GM19438 (cell line): ENCODE data around the gene HPF1.
"Not testable (repeated sequence)": the region's sequence is repeated elsewhere in the genome, so short reads cannot be mapped to it uniquely, and the experiment has no call there.

Experiments used
- ATAC-seq: cut with Tn5 transposase; IDR thresholded peaks from one replicate; pipeline ENCODE4 v1.9.1; 2021; ENCODE audit warnings: low read depth; ENCODE audit not compliant: unreplicated experiment

The HPF1 gene

DNA sequence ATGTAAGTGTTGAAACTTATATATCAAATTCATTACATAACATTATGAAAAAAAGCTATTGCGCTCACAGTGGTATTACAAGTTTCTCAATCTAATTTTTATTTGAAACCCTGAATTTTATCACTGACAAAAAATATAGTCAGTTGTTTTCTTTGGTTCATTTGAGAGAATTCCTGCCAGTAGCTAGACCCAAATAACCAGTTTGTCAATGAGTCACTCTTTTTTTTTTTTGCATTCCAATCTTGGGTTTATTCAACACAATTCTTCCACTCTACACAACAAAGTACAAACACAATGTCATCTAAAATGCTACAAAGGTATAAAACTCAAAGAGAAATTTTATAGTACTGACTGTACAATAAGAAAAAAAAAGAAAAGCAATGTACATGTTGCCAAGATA, 13.1 kb downstream of the HPF1 start:
- no peak for ATAC-seq

DNA sequence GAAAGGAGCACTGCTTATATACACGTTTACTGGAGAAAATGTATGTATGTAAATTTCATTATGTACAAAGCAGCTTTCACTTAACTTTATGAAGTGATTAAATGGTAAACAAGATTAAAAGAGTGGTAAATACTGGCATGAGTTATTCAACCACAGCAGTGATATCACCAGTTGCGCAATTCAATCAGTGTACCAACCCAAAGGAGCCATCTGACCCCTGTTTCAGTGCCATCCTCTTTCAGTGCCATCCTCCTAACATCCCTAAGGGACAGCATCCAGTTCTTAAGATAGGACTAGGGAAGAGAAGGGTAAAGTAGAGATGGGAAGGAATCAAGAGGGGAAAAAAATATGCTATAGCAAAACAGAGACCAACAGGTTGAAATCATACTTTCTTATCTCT, 16.2 kb downstream of the HPF1 start:
- no peak for ATAC-seq

DNA sequence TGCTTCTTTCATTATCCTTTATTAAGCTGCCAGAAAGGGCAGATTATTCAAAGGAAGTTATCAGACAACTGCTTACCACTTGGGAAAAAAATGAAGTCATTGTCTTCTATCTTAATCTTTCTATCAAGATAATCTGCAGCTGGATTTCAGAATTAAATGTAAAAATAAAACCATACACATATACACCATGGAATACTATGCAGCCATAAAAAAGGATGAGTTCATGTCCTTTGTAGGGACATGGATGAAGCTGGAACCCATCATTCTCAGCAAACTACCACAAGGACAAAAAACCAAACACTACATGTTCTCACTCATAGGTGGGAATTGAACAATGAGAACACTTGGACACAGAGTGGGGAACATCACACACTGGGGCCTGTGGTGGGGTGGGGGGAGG, 19.1 kb downstream of the HPF1 start:
- ATAC-seq = not testable (repeated sequence)

DNA sequence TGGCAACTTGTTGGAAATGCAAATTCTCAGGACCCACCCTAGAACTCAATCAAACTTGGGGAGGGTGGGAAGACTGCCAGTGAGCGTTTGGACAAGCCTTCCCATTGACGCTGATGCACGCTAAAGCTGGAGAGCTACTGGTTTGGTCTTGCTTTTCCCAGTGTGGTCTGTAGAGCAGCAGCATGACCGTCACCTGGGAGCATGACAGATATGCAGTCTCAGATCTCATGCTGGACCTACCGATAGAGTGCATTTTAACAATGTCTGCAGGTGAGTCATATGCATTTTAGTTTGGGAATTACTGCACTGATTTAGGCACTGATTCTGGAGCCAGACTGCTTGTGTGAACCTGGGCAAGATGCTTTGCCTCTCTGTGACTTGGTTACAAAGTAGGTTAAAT, 27.2 kb downstream of the HPF1 start:
- no peak for ATAC-seq

DNA sequence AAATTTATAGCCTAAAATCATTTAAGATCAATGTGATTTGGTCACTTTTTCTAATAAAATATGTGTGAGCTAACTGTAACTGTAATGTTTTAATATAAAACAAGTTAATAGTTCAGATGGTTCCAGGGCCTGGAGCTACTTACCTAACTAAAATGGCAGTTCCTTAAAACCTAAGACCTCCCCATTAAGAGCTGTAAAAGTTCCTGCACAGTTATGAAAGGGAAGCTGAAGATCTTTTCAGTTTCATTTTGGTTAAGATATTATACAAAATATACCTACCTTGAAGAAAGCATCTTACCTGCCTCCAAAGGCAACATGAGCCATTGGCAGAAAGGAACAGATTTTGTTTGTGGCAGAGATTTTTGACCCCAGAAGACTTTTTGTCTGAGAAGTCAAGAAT, 30.1 kb downstream of the HPF1 start:
- ATAC-seq = no peak

DNA sequence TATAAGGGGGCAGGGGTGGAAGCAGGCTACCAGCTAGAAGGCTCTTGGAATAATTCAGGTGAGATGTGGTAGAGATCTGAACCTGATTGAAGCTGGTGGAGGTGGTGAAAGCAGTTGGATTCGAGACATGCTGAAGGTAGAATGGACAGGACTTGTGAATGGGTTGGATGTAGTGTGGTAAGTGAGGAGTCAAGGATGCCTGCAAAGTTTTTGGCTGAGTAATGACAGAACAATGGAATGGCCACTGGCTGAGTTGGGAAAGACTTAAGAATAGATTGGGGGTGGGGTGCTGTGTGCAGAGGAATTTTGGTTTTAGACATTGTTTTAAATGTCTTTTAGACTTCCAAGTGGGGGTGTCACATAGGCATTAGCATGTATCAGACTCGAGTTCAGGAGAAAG, 33.5 kb downstream of the HPF1 start:
- ATAC-seq = no peak

DNA sequence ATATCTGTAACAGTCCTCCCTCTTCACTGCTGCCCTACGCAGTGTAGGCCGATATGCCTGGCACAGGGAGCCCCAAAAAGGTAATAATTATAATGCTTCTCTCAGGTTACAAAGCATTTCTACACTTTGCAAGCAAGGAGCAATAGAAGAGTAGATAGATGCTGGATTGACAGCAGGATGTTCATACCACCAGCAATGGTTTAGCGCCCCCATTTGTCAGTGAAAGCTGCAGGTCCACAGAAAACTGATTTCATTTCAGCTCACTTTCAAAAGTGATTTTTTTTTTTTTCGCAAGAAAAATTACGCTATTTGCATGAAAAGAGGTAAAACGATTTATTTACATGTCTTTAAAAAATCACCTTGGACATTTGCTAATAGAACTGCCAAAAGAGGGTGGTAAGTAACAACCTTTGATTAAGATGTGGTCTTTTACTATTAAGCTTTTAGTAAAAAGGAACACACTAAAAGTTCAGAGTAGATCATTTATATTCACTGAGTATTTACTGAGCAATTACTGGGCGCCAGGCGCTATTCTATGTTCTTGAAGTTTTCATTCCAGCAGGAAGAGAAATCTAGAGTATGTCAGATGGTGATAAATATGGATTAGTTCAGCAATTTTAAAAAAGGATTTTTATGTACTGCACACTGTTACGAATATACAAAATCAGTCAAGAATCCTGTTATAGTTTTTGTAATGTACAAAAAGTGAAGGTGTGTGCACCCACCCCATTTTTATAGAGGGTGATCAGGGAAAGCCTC, 34.4 kb downstream of the HPF1 start:
- no peak for ATAC-seq

DNA sequence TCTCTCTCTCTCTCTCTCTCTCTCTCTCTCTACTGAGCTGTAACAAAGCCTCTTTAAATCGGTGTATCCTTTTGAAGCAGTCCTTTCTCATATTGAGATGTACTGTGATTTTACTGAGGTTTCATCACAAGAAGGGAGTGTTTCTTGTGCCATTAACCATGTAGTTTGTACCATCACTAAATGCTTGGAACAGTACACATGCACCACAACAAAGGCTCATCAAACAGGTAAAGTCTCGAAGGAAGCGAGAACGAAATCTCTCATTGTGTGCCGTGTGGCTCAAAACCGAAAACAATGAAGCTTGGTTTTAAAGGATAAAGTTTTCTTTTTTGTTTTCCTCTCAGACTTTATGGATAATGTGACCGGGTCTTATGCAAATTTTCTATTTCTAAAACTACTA, 37.2 kb downstream of the HPF1 start:
- no peak for ATAC-seq

DNA sequence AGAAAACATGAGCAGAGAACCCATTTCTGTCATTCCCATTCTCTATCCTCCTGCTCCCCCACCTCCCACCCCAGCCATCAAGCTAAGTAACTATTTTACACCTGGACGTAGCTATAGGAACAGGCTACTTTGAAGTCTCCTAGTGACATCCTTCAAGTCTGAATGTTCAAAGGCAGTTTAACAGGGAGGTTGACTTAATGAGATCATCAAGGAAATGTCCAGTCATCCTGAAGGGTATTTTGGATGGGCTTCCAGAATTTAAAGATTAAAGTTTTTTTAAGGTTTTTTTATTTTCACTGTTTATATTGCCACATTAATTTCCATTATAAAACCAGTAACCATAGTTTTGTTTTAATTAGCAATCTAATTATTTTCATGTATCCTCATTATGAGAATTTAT, 41.1 kb downstream of the HPF1 start:
- ATAC-seq = no peak

DNA sequence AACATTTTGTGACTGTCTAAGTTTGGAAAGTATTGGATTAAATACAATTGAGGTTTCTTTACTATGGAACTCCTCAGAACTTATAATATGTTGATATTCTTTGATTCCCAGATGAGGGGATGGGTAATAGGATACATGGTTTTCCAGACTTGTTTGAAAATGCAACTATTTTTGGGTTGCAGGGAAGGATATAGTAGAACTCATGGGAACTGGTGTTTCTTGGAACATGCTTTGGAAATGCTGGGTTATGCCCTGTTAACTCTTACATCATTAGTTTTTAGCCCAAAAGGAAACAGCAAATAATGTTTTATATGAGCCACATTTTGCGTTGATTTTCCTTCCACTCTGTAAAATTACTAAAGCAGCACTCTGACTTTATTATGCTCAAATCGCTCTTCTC, 41.9 kb downstream of the HPF1 start:
- no peak for ATAC-seq

DNA sequence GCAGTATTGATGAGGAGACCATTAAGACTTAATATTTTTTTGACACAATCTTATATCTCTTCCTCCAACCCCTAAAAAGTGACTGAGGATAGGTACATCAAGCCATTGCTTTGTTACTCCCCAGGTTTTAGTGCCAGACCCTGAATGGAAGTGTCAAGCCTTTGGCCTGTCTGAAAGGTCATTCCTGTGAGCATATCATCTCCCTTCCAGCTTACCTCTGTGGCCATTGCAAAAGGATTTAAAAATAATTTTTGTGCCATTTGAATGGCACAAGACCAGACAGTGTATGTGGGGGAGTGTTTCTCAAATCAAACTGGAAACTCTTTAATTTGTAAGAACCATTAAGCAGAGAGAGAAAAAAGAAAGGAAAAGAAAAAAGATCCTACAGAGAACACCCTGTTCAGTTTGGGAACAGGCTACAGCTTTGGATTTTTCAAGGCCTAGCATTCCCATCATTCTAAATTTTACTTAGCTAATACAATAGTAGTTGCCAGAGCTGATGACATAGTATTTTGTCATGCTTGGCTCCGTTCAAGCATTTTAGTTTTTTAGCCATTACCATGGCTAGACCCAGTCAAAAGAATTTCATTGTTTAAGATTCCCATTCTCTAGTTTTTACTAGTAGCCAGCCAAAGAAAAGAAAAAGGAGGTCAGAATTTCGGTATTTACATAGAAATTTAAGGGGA, 49.6 kb downstream of the HPF1 start:
- no peak for ATAC-seq

DNA sequence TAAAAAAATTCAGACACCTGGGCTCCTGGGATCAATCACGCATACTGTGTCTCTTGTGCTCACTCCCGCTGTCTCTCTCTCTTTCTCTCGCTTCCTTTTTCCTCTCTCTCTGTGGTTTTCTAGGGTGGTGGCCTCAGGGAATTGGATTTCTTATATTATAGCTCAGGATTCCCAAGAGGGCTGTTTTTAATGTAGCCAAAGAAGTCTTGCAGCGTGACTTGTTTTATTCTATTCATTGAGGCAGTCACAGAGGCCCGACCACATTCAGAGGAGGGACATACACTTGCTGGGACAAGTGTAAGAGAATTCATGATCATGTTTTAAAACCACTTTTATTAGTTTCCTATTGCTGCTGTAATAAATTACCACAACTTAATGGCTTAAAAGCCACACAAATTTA, 59.4 kb downstream of the HPF1 start:
- no peak for ATAC-seq

DNA sequence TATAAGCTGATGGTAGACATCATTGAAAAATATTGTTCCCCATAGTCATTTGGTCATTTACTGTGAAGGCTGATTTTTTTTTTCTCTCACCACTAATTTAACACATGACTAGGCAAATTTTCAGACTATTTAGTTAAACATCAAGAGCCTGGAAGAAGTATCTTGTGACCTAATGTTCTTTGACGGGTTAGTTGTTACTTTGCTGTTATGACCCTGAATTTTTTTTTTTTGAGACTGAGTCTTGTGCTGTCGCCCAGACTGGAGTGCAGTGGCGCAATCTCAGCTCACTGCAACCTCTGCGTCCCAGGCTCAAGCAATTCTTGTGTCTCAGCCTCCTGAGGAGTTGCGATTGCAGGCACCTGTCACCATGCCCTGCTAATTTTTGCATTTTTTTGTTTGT, 67.0 kb downstream of the HPF1 start:
- no peak for ATAC-seq

DNA sequence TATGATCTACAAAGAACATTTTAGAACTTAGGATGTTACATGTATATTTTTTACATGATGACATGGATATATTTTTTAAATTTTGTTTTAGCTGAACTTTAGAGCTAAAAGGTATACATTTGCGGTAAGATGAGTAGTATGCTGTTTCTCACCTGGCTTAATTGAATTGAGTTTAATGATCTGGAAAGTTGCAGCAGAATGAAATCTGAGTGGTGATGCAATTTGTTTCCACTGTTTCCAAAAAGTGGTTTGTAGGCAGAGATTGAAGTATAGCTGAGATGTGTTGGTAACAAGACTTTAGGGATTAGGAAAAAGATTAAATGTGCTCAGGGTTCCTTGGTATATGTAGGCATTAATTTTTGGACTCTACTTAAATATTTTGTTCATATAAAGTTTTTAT, 68.1 kb downstream of the HPF1 start:
- ATAC-seq = no peak

DNA sequence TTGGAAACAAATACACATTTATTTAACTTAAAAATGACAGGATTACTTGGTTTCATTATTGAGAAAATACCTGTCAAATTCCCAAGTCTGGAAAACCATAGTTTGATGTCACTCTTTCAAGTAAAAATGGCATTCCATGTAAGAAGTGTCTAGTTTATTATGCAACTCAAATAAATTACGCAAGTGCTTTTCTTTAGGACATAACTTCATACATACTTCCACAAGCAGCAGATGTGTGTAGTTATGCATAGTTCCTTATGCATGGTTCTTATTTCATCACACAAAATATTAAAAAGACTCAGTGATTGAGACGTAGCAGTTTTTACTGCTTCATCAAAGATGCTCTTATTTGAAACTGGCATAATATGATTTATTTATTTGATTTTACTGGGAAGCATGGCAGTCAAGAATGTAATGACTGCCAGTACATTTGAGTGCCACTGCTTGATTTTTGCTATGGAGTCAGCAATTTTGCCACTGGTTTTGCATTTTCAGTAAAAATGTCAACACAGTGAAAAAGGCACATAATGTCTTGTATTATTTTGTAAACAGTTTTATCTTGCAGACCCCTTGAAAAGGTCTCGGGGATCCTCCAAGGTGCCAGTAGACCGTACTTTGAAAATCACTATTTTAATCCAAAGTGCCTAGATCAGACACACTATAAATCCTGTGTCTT, 75.2 kb downstream of the HPF1 start:
- ATAC-seq = no peak
